NCI-H1930 (cell line): ENCODE results near the gene PKIG.
"Not testable (repeated sequence)": the region's sequence is repeated elsewhere in the genome, so short reads cannot be mapped to it uniquely, and the experiment has no call there.

ENCODE experiments used
- DNase-seq, 2 experiments: peaks; one replicate each; lab custom pipeline; 2025; lab: John Stamatoyannopoulos, UW

Gene PKIG

DNA sequence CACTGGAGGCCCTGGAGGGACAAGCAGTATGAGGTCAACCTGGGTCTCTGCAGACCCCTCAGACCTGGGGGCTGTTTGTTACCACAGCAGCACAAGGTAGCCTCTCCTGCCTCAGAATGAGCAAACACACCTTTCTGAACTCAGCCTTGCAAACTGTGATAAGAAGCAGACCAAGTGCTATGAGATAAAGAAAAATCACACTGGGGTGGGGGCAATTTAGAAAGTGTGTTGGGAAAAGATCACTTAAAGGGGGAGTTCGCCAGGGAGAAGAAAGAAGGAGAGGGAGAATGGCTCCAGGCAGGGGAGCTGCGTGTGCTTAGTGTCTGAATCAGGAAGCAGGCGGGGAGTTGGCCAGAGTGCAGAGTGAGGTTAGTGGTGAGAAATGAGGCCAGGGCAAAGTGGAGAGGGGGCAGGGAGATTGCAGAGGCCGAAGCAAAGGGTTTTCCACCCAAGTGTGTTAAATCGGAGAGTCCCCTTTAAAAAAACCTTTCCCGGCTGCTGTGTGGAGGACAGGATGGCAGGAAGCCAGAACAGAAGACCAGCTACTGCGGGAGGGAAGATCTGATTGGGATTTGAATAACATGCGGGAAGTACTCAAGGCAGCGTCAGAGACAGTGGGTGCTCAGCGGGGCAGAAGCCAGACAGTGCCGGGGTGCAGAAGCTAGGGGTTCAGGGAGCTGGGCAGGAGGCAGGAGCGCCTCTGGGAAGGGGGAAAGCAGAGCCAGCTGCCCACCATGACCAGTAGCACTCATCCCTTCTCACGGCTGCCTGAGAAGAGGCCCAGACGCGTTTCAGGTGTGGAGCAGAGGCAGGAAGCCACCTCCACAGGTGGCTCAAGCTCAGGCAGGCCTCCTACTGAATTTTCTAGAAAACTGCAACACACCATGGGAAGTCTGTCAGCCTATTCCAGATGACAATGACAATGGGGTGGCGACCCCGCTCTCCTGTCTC lies 60.1 kb downstream of the PKIG start:
- DNase-seq, result no peak

DNA sequence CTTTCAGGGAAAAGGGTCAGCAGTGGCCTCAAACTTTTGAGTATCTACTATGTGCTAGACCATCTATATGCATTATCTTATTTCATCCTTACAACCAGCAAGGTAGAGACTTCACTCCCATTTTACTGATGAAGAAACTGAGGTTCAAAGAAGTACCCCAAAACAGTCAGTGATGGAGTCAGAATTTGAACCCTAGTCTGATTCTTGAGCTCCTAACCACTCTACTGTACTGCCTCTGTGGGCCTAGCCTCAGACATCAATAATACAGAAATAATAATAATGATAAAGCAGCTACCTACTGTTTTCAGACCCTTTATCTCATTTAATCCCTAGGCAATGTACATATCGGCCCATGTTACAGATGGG lies 60.8 kb downstream of the PKIG start:
- DNase-seq, result no peak

DNA sequence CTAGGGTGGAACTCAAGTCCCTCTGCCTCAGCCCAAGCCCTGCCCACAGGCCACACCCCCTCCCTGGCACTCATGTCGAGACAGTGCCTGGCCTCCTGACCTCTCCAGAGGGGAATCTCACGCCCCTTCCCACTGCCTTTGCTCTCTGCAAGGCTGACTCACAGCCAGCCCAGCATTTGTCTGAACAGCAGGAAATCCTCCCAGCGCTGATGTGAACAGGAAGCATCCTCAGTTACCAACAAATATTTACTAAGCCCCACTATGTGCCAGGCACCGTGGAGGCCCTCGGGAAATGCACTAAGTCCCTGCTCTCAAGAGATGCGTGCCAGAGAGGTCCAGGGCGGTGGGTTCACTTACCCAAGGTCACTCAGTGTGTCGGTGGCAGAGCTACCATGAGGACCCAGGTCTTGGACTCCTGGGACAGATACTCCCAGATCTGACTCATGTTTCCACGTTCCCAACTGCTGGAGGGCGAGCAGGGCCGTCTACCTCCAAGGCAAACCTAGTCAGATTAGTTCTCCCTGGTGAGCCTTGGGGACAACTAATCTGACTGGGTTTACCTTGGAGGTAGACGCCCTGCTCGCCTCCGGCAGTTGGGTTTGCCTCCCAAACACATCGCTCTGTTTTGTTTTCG lies 61.3 kb downstream of the PKIG start:
- no peak for DNase-seq

DNA sequence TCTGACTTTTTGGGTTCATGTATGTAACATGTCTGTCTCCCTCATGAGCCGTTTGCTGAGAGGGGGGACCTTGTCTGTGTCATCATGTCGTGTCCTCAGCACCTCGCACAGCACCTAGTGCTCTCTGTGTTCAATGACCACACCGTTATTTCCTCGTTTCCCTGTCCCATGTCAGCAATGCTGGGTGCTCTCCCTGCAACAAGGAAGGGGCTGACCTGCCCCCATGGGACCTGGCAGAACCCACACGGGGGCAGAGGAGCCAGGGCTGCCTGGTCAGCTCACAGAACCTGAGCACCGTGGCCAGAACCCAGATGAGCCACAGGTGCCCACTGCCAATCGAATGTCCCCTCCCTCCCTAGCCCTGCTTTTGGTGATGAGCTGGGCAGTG lies 61.8 kb downstream of the PKIG start:
- no peak for DNase-seq

- DNase-seq, result no peak
Observed at GRCh38 chr20:44644667-44645131, 62.3 kb downstream of the PKIG start.

DNA sequence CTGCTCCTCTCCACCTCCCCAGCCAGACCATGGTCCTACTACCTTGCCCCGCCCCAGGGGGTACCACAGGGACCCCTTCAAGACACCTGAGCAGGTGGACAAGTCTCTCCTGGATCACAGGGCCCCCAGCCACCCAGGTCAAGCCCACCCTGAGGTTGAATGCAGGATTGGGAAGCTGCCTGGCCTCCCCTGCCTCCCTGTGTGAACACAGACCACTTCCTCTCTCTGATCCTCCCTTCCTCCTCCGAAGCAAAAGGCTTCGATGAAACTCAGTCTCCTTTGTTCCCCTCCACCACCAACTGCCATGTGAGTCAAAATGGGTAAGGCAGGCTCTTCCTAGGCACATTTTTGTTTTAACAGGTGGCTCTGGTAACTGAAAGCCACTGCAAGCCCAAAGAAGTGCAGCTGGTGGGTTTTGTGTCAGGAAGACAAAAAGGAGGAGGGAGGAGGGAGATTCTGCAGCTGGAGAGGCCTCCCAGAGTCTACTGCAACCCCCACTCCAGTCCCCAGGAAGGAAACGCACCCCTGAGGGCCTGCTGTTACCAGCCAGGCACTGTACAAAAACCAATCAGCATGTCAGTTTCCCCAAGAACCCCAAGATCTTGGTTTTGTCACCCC lies 63.8 kb downstream of the PKIG start:
- DNase-seq, result no peak

DNA sequence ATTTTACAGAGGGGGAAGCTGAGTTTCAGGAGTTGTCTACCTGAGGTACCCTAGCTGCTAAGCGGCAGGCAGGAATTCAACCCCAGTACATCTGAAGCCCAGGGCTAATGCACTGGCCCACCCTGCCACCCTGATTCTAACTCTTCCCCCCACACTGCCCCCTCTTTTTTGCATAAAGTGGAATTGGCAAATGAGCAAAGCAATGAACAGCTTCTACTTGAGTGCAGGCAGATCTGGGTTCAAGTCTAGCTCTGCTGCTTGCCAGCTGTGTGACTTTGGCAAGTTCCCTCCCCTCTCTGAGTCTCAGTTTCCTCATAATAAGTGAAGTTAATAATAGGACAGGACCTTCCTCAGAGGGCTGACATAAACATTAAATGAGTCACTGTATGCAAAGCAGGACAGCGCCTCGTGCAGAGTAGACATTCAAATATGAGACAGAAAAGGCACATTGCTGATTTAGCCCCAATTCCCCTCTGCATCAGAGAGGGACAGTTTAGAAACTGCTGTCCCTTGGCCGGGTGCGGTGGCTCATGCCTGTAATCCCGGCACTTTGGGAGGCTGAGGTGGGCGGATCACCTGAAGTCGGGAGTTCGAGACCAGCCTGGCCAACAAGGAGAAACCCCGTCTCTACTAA lies 64.4 kb downstream of the PKIG start:
- DNase-seq, result no peak

DNA sequence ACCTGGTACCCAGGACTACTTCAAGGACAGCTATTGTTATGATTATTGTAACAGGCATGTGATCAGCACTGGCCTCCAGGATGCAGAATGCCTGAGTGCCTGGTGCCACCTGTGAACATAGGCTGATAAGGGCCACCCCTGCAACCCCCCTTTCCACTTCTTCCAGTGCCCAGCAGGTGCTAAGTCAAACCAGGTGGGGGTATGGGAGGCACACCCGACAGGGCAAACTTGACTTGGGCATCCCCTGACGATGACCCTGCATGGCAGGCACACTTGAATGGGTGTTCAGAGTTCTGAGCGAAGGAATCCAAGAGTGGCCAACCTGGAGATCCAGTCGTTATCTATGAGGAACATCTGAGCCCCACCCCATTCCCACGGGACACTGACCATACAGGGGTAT lies 65.7 kb downstream of the PKIG start:
- DNase-seq, result no peak

DNA sequence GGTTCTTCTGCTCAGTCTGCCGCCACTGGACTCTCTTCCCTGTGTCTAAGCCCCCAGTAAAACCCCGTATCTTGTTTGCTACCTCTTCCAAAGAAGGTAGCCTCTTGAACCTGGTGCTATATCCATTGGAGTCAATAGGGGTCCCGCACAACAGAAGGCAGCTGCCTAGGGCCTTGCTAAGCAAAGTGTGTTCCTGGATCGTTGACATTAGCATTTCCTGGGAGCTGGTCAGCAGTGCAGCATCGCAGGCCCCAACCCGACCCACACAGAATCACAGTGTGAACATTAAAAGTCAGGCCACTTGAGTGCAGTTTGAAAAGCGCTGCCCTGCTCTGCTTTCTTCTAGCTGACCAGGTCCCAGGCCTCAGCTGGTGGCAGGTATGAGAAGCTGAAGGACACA lies 66.2 kb downstream of the PKIG start:
- DNase-seq, result no peak

- DNase-seq, result no peak
Observed at GRCh38 chr20:44649126-44649525, 66.7 kb downstream of the PKIG start.

GRCh38 chr20:44649976-44650375 lies 67.6 kb downstream of the PKIG start:
- no peak for DNase-seq

DNA sequence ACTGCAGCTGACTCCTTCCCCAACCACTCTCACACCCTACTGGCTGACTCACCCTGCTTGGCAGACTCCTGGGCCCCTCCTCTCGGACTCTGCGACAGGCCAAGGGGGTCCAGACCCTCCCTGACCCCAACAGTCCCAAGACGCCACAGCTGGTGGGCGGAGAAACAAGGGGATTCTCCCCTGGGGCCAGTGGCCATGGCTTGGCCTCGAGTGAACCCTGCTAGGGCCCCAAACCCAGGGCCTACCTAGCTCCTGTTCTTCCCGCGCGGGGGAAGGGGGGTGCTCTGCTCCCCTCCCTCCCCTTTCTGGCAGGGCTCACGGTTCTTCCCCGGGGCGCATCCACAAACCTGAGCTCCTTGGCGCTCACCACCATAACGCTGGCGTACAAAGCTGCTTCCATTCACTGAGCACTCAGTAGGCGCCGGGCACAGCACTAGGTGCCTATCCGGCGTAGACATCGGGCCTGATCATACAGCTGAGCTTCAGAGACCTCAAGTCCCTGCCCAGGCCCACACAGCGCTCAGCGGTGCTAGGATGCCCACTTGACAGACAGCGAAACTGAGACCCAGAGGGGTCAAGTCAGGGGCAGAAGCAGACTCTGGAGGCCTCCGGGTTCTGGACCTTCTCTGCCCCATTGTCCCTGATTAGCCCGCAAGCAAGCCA lies 68.5 kb downstream of the PKIG start:
- no peak for DNase-seq

GRCh38 chr20:44651434-44651683 lies 69.0 kb downstream of the PKIG start:
- no peak for DNase-seq

GRCh38 chr20:44651684-44652423 lies 69.5 kb downstream of the PKIG start, which contains the start of gene ADA:
Gene ADA (minus strand): TSS chr20:44651699. CDS start chr20:44651607, 92 bp downstream.
- peak; percentile 43 to 46 for DNase-seq

GRCh38 chr20:44653546-44653945 lies 71.2 kb downstream of the PKIG start:
- no peak for DNase-seq

DNA sequence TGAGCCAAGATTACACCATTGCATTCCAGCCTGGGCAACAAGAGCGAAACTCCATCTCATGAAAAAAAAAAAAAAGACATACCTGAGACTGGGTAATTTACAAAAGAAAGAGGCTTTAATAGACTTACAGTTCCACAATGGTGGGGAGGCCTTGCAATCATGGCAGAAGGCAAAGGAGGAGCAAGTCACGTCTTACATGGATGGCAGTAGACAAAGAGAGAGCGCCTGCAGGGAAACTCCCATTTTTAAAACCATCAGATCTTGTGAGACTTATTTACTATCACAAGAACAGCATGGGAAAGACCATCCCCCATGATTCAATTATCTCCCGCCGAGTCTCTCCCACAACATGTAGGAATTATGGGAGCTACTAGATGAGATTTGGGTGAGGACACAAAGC lies 71.8 kb downstream of the PKIG start:
- DNase-seq, result not testable (repeated sequence)

GRCh38 chr20:44656448-44656847 lies 74.1 kb downstream of the PKIG start:
- no peak for DNase-seq

DNA sequence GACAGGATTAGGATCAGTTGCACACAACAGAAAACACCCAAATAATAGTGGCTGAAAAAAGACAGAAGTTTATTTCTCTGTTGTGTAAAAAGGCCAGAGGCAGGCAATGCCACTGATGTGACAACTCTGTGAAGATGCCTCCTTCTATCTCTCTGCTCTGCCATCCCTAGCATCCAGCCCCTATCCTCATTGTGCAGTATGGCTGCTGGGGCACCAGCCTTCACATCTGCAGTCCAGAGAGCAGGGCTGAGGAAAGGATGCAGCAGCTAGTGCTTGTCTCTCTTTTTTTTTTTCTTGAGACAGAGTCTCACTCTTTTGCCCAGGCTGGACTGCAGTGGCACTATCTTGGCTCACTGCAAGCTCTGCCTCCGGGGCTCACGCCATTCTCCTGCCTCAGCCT lies 75.5 kb downstream of the PKIG start:
- no peak for DNase-seq

DNA sequence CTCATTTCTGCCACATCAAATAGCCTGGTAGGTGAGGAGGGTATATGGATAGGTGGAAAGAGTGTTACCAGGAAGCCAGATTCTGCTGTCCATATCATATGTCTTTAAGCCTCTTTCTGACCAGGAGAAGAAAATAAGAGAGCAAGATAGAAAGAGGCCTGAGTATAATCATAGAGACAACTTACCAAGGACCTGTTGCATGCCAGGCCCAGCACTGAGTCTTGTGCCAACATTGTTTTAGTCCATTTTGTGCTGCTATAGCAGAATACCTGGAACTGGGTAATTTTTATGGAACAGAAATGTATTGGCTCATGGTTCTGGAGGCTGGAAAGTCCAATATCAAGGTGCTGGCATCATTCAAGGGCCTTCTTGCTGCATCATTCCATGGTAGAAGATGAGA lies 76.4 kb downstream of the PKIG start:
- no peak for DNase-seq

DNA sequence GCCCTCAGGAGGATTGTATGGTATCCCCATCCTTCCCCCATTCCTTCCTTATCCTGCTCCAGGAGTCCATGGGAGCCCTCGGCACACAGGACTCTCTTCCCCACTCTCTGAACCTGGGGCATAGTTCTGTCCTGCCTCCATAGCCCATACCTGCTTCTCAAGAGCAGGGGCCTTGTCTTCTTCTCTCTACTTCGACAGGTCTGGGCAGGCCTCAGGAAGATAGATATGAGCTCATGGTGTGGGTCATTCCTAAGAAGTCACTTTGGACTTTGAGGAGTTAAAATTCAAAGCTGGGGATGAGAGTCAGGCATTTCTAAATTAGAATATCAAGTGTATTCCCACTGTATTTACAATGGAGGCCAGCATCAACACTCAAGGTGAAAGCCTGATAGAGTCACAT lies 77.6 kb downstream of the PKIG start:
- no peak for DNase-seq

GRCh38 chr20:44660581-44660980 lies 78.2 kb downstream of the PKIG start:
- no peak for DNase-seq
